CD4-positive, alpha-beta T cell treated with Interleukin-17A for 1 hour (primary cell): ENCODE results near the gene GARNL3.

Experiments
- DNase-seq: peaks from one replicate; pipeline ENCODE4 v3.0.0-alpha.2; 2020

The GARNL3 gene, protein sequence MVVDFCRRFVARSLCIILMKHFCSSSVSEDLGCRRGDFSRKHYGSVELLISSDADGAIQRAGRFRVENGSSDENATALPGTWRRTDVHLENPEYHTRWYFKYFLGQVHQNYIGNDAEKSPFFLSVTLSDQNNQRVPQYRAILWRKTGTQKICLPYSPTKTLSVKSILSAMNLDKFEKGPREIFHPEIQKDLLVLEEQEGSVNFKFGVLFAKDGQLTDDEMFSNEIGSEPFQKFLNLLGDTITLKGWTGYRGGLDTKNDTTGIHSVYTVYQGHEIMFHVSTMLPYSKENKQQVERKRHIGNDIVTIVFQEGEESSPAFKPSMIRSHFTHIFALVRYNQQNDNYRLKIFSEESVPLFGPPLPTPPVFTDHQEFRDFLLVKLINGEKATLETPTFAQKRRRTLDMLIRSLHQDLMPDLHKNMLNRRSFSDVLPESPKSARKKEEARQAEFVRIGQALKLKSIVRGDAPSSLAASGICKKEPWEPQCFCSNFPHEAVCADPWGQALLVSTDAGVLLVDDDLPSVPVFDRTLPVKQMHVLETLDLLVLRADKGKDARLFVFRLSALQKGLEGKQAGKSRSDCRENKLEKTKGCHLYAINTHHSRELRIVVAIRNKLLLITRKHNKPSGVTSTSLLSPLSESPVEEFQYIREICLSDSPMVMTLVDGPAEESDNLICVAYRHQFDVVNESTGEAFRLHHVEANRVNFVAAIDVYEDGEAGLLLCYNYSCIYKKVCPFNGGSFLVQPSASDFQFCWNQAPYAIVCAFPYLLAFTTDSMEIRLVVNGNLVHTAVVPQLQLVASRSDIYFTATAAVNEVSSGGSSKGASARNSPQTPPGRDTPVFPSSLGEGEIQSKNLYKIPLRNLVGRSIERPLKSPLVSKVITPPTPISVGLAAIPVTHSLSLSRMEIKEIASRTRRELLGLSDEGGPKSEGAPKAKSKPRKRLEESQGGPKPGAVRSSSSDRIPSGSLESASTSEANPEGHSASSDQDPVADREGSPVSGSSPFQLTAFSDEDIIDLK

DNA sequence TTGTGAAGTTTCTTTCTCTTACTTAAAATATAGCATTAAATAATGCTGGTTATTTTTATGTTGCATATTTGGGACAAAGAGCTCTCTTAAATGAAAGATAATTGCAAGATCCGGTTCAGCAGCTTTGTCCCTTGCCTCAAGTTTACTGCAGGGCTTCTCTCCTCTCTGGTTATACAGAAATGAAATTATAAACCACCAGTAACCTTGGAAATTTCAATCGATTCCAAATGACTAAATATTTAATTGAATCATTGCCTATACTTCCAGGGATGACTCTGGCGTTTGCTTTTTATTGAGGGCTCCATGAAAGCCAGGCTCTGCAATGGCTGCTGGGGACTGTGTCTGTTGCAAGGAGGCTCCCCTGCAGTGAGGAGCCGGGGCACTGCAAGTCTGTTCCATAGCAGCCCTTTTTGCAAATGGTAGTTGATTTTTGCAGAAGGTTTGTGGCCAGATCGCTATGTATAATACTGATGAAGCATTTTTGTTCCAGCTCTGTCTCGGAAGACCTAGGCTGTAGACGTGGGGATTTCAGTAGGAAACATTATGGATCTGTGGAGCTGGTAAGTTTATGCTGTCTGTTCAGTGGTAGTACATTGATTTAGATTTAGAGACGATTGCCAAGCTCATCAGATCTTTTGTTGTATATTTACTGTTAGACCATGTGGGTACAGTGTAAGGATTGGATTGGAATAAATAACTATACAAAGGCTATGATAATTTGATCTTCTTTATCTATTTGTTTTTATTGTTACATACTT, at the start of gene GARNL3:
Gene GARNL3 (plus strand): TSS at position 313 of the 758 bp plus-strand sequence. CDS start 104 bp downstream, at position 417.
- no peak for DNase-seq

DNA sequence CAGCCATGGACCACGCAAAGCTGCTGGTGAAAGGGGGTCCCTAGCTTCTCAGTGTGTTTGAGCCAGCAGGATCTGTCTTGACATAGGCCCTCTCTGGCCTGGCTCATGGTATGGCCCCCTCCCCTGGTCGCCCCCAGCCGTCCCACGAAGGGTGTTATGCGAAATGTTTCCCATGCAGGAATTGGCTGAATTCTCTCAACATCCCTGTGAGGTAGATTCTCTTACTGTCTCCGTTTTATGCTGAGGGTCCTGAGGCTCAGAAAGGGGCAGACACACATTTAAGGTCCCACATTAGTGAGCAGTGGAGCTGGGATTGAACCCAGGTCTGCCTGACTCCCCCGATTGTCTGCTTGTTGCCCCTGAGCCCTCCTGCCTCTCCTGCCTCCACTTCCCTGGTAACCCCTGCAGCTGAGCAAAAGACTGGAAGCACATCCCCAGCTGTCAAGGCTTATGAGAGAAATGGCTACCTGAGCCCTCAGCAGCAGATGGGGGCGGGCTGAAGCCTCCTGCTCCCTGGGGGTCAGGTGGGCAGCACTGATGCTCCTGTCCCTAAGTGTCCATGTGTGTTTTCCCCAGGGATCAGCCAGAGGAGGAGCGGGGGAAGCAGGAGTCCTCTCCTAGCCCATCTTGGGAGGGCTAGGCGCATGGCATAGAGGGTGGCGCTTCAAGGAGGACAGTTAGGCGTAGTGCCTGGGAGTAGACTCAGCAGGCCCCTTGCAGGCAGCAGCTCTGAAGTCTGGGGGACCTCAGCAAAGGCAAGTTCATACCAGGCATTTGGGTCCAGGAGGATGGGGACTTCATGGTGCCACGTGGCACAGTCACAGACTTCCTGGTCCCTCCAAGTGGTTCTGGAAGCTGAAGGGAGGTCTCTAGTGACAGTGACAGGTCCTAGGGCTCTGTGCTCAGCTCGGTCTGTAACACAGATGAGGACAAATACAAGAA, 49.0 kb upstream of the GARNL3 start:
- no peak for DNase-seq

DNA sequence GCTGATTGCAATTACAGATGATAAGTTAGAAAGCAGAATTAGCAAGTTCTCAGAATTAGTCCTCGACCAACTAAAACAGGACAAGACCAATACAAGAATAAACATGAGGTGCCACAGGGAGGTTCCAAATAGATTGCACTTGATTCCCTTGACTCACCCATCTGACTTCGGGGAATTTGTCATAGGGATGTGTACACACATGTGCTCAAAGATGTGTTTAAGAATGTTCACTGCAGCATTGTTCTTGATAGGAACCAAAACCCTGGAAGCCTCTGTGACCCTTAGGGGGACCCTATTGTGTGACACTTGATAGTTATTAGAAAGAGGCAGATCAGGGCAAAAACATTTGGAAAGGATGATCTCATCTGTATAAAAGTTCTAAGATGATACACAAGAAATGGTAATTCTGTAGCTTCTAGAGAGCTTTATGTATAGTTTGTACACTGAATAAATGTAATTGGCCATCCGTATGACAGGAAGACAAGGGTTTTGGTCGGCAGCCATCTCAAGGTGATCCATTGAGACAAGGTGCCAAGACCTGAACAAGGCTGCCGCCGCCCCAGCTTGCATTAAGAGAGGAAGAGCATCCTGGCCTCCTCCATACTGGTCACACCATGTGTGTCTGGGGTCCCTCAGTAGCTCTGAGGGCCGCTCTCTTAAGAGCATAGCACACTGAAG, 48.2 kb upstream of the GARNL3 start:
- no peak for DNase-seq

DNA sequence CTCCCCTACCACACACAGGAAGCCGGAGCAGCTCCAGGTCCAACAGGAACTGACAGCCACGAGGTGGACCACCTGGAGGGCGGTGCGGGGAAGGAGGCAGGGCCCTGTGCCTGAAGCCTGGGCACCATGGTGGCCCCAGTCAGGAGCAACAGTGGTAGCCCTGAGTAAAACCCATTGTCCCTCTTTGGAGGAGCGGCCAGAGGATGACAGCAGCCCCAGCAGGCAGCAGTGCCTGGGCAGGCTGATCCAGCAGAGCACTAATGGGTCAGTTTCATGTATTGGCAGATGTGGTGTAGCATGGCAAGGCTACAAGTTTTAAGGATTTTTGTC, 47.7 kb upstream of the GARNL3 start:
- DNase-seq = no peak

DNA sequence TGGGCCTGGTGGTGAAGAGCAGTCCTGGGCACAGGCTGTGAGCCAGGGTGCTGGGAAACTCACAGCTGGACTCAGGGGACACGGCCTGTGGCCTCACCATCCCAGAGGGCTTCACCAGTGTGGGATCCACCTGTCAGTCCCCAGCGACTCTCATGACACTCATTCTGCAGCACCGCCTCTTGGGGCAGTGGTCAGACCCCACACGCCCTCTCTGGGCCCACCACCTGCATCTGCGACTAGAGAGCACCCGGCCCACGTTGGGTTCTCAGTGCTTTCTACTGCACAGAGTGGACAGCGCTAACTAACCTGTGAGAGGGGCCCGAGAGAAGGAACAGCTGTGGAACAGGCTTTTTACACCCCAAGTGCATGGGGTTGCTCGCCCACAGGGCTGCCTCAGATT, 45.8 kb upstream of the GARNL3 start:
- no peak for DNase-seq

DNA sequence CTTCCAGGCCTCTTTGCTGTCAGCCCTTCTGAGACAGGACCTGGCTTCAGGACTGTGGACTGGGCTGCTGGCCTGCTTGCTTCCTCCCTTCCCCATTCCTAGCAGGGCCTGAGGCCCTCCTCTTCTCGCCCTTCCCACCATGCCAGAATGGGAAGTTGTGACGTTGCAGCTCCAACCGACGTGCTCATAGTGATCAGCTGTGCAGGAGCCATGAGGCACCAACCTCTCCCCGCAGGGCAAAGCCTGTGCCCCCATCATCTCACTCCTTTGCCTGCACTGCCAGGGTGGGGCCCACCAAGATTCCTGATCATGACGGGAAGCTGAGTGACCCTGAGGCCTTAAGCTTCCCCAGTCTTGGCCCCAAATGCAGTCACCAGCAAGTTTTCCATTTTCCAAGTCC, 45.1 kb upstream of the GARNL3 start:
- no peak for DNase-seq

DNA sequence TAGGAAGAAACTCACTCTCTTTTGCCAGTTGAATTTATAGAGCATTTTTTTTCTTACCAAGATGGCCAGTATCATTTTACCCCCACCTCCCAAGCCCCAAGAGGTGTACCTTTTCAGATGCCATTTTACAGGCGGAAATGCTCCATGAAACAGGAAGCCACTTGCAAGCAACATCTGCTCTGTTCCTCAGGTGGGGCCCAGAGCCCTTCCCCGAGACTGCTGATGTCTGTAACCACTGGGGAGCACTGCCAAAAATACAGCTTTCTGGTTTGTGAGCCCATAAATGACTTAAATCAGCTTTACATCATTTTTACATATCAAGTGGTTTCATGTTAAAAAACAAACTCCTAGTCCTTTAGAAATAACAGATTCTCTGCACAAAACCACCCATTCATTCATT, 42.9 kb upstream of the GARNL3 start:
- no peak for DNase-seq

DNA sequence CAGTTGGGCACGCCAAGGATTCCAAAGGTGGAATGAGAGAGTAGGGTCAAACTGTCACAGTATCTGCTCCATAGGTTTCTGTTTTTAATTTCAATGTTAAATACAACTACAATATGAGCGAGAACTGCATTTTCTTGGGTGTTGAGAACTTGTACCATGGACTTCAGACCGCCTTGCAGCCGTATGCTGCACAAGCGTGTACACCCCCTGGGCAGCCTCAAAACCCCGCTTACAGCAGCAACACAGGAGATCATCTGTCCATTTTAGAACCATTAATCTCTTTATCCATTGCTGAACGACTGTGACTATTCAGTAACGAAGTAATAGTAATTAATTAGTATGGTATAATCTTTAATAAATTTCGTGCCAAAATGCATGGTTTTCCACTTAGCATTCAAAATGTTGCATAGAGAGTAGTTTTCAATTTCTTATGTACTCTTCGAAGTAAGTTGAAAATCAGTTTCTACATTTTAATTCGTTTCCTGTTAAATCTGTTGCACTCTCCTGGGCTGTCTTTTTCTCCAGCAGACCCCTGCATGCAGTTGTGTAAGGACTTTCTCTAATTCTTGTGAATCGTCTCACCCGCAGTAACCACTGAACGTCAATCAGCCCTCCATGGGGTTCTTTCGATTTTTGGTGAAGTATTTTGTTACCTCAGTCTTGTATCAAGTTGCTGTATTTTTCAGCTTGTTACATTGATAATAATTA, 42.0 kb upstream of the GARNL3 start:
- no peak for DNase-seq

DNA sequence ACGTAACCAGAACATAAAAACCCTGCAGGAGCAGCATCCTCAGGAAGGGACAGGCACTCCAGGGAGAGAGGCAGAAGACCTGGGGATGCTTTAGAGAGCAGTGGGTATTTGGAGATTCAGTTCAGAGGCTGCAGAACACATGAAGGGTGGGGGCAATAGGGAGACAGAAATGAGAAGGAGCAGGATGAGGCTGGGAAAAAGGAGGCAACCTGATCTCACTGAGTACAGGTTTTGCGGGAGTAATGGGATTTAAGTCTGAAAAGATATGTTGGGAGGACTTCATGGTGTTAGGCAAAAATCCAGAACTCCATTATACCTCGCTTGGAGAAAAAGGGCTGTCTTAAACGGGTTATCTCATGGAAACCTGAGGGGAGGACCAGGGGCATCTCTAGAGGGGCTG, 41.3 kb upstream of the GARNL3 start:
- DNase-seq = no peak

DNA sequence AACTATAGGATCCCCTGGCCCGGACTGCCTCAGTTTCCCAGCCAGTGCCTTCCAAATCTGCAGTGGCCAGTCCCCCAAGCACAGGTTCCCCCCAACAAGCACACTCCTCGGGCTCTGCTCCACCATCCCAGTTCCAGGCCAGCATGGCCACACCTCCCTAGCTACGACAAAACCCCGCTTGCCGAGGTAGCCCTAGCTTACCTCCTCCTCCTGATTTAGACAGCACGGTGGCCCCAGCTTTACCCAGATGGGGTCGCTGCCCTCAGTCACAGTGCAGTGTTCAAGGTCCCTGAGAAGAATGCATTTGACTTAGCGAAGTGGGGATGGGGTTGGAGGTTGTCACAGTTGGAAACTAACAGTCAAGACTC, 40.8 kb upstream of the GARNL3 start:
- DNase-seq = no peak

DNA sequence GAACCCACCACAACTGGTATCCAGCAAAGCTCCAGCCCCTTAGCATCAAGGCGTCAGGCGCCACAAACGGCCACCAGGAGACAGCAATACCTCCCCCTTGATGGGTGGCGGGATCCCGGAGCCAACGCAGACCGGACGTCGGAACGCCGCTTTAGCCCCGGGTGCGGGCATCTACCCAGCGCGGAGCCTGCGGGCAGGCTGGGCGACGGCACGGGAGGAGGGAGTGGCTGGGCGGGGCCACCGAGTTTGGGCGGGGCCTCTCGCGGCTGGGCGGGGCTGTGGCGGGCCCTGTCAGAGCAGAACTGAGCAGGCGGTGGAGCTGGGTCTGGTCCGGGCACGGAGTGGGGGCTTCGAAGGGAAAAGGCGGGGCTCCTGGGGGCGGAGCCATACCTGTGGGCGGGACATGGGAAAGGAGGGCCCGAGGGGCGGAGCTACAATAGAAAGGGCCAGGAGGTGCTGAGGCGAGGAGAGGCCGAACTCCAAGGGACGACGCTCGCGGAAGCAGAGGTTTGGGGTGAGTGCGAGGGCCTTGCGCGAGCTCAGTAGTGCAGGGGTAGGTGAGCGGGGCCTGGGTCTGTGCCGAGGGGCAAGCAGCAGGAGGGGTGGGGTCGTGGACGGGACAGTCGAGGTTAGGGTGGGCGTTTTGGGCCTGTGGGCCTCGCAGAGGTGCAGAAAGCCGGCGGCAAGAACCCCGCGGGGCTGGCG, 40.2 kb upstream of the GARNL3 start:
- DNase-seq = peak; percentile 93

DNA sequence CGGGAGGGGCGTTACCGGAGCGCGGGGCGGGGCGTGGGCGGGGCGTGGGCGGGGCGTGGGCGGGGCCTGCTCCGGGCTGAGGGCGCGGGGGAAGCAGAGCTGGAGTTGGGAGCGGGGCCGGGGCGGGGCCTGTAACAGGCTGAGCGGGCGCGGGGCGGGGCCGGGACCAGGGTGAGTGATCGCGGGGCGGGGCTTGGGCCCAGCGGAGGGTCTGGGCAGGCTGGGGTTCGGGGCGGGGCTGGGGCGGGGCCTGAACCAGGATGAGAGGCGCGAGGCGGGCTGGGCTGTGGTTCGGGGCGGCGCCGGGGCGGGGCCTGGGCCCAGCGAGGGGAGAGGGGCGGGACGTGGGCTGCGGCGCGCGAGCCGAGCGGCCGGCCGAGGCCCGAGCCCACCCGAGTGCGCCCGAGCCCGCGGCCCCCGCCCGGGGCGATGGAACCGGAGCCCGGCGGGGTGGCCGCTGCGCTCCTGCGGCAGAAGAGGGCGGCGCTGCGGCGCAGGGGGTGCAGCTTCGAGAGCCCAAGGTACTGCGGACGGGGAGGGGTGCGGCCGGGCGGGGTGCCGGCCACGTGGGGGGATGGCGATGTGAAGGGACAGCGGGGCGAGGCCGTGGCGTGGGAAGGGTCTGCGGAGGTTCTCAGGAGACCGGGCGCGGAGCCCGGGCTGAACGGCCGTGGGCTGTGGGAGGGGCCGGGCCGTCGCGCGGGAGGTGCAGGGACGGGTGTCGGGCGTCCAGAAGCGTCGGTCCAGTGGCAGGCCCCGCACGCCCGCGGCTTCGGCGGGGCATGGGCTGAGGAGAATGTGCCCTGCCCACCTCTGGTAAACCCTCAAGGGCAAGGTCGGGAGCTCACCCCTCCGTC, 39.5 kb upstream of the GARNL3 start:
- DNase-seq = peak; percentile 93

DNA sequence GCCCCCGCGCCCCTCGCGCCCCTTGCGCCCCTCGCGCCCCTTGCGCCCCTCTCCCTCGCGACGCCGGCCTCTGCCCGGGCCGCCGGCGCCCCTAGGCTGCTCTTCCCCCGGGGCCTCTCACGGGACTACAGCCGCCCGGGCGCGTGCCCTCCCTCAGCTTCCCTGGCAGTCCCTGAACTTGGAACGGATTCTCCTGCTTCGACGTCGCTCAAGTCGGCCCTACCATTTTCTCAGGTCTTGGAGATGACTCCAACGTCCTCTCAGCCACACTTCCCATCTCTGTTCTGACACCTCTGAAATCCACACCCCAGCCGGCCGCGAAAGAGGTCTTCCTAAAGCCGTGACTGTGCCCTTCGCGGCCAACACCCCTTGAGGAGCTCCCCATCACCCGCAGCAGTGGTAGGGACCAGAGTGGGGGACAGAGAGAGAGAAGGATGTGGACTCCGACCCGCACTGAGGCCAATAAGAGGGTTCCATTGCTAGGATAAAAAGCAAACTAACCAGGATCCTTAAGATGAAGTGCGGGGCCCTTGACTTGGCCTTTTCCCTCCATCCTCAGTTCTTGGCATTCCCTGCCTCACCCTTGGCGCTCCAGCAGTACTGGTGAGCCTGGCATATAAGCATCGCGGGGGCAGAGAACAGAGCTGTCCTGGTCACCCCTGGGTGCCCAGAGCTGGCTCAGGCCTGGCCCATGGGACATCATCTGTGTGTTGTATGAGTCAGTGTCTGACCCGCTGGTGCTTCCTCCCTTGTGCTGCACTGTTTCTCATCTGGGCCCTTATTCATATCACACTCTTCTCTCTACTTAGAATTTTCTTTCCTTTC, 38.6 kb upstream of the GARNL3 start:
- no peak for DNase-seq

DNA sequence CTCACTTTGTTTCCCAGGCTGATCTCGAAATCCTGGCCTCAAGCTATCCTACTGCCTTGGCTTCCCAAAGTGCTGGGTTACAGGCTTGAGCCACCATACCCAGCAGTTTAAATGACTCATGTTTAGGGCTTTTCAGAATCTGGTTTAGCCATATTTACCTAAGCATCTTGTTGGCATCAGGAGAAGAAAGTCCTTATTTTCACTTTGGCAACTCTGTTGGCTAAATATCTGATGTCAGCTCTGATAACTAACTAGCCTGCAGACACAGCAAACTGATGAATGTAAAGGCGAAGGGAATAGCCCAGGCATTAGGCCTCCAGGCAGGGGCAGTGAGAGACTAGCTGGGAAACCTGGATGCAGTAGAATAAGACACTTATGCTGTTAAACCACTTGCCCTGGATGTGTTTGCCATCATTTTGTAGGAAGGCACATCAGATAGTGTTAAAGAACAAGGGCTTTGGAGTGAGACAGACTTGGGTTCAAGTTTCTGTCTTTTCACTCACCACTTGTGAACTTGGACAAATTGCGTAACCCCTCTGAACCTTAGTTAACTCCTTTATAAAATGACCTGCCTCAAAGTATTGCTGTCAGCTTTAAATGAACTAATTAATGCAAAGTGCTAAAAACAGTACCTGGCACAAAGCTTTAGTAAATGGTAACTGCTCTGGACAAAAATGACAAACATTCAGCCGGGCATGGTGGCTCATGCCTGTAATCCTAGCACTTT, 34.7 kb upstream of the GARNL3 start:
- DNase-seq = no peak

DNA sequence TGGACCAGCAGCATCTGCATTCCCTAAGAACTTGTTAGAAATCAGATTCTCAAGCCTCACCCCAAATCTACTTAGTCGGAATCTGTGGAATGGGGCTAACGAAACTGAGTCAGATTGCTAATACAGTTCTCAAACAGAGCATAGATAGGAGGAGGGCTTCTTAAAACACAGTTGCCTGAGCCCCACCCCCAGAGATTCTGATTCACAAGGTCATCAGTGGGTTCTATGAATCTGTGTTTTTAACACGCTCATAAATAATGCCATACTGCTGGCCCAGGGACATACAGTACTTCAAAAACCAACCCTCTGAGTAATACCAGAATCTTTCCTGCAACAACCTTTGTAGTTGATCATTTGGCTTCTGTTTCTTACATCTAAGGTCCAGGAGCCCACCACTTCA, 32.9 kb upstream of the GARNL3 start:
- DNase-seq = no peak

DNA sequence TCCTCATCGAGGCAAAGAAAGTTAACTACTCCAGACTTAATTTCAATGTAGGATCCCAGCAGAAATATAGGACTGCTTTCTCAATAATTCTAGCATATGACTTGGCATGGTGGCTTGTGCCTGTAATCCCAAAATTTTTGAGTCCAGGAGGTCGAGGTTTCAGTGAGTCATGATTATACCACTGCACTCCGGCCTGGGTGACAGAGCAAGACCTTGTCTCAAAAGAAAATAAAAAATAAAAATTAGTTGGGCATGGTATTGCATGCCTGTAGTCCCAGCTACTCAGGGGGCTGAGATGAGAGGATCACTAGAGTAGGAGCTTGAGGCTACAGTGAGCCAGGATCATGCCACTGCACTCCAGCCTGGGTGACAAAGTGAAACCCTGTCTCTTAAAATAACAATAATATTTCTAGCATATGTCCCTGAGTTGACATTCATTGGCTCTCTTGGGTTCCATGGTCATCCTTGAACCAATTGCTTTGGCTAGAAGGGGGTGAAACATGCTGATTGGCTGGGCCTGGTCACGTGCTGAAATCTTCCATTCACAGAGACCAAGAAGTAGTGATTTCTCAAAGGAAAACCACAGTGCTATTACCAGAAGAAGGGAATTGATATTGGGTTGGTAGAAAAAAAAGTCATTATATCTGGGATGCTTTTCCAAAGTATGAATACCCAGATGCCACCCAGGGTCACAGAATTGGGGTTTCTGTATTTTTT, 31.6 kb upstream of the GARNL3 start:
- no peak for DNase-seq

DNA sequence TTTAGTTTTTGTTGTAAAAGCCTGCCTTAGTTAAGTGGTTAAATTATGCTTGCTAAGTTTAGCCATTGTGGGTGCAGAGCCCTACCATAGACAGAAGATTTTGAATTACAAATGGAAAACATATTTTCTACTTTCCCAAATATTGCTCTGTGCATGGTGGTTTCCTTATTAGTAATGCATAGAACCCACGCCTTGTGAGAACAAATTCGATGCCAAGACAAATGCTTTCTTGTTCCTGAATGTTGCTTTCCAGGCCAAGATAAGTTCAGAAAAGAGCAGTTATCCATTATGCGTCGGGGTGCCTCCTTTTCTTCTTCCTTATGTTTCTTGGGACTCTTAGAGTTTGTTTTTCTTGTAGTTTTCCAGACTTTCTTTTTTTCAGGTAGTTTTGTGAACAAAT, 31.0 kb upstream of the GARNL3 start:
- DNase-seq = no peak
